Adrenal gland (tissue), 5 donors: ENCODE data around the gene PSME1.

Experiments
- CTCF ChIP-seq, 6 experiments: fragments of 450-650 bp in 4 of 6; fragments of 200-600 bp in 2 of 6; sonication (generic) in 1 of 6; IDR thresholded peaks; 1 replicate in 5 of 6; 2 replicates in 1 of 6; pipeline versions ENCODE4 v1.5.1 to v1.8.0; 2016 to 2021; ENCODE audit warnings: antibody characterized with exemption in 6 of 6, mild to moderate bottlenecking in 2 of 6, moderate library complexity in 1 of 6
- POLR2A ChIP-seq, 2 donors: fragments of 450-650 bp; IDR thresholded peaks; one replicate each; pipeline ENCODE4 v1.6.1; 2017; ENCODE audit warnings: antibody characterized with exemption in 2 of 2, mild to moderate bottlenecking in 2 of 2, moderate library complexity in 1 of 2
- donor health status: DM: no; HTN: no; CAD: no.

GRCh38 chr14:24138396-24139271 is 2.6 kb downstream of the PSME1 start:
- TF ChIP-seq POLR2A (IDR thresholded peaks at IDR 0.05) = no peak
- no peak for TF ChIP-seq CTCF (IDR thresholded peaks at IDR 0.05)
